Dermis microvascular lymphatic vessel endothelial cell (primary cell): ENCODE results near the gene GARIN5A. TPM values are rescaled to one million over a fixed set of nuclear protein-coding genes. Genes with fewer than 3 reads are reported as not detected.
A peak's percentile ranks its signal among the peaks of the same experiment; 100 is the strongest.
"Not testable (repeated sequence)": the region's sequence is repeated elsewhere in the genome, so short reads cannot be mapped to it uniquely, and the experiment has no call there.

ENCODE experiments used
- DNase-seq, 2 donors: peaks; one replicate each; pipeline versions ENCODE4 v3.0.0 to v3.0.0-alpha.2; 2010; ENCODE audit warnings: low read depth in 2 of 2
- total RNA-seq: library from RNA; depleted of rRNA; stranded (reverse); fragments of >200 nt; gene quantifications from 2 replicates; pipeline ENCODE4 v1.2.1, GENCODE V29; 2014

The GARIN5A gene
- total RNA-seq, 1 donor from 2014 or later, result 0.13 TPM

GRCh38 chr19:50465000-50465399 lies 11.6 kb downstream of the GARIN5A start:
- no peak for DNase-seq

DNA sequence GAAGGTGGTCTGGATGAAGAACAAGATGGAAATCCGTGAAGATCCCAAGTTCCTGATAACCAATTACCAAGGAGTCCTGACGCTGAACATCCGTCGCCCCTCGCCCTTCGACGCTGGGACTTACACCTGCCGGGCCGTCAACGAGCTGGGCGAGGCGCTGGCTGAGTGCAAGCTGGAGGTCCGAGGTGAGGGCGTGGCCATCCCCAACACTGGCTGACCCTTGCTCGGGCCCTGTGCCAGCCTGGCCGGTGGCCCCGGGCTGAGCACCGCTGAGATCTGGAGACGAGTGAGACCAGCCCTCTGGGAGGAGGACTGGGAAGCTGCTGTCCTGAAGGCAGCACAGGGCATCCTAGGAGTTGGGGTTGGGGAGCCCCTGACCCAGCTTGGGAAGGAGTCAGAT lies 12.3 kb downstream of the GARIN5A start:
- no peak for DNase-seq

GRCh38 chr19:50462970-50463369 lies 13.7 kb downstream of the GARIN5A start:
- no peak for DNase-seq

DNA sequence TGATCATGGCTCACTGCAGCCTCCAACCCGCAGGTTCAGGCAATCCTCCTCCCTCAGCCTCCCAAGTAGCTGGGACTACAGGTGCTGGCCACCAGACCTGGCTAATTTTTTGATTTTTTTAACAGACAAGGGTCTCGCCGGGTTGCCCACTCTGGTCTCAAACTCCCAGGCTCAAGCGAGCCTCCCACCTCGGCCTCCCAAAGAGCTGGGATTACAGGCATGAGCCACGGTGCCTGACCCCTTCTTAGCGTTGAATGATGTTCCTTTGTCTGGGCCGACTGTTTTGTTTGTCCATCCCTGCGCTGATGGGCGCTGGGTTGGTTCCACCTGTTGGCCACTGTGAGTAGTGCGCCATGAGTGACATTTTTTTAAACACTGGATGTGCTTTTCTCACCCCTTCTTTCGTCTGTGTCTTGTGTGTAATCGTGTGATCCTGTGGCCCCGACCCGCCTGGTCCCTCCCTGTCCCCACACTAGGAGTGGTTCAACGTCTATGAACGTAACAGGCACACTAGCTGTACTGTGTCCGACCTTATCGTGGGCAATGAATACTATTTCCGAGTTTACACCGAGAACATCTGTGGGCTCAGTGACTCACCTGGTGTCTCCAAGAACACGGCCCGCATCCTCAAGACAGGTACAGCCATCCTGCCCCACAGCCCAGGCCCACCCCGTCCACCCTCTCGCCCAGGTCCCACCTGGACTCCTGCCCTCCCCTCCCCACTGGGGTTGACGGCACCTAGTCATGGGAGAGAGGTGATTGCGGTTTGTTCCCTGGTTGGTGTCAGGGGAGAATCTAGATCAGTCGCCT lies 15.4 kb downstream of the GARIN5A start:
- DNase-seq, result peak; percentile 48 to 70

GRCh38 chr19:50460161-50460765 lies 16.4 kb downstream of the GARIN5A start:
- no peak for DNase-seq

- DNase-seq, result no peak
These were observed 17.0 kb downstream of the GARIN5A start for GRCh38 chr19:50459638-50460037.

DNA sequence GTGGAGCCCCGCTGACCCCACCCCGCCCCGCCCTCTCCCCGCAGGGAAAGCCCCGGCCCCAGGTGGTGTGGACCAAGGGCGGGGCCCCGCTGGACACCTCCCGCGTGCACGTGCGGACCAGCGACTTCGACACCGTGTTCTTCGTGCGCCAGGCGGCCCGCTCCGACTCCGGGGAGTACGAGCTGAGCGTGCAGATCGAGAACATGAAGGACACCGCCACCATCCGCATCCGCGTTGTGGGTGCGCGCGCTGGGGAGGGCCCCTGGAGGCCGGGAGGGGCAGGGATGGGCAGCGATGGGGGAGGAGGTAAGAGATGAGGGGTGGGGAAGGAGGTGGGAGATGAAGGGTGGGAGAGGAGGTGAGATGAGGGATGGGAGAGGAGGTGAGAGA lies 17.6 kb downstream of the GARIN5A start:
- no peak for DNase-seq

DNA sequence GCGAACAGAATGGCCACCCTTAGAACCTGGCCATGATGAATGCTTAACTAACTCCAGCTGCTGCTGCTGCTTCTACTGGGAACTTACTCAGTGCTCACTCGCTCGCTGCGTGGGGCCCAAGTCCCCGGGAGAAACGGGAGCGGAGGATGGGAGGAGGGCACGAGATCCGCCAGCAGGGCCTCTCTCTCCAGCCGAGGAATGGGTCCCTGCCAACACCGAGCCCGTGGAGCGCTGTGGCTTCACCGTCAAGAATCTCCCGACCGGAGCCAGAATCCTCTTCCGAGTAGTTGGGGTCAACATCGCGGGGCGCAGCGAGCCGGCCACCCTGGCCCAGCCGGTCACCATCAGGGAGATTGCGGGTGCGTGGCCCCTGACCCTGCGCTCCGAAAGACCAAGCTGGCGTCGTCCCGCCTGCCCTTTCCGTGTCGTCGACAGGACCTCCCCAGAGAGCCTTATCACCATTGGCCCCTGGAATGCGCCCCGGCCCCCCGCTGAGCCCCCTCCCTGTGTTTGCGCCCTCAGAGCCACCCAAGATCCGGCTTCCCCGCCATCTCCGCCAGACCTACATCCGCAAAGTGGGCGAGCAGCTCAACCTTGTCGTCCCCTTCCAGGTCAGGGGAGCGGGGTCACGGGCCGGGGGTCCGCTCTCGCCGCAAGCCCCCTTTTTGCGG lies 18.1 kb downstream of the GARIN5A start:
- DNase-seq, result no peak

DNA sequence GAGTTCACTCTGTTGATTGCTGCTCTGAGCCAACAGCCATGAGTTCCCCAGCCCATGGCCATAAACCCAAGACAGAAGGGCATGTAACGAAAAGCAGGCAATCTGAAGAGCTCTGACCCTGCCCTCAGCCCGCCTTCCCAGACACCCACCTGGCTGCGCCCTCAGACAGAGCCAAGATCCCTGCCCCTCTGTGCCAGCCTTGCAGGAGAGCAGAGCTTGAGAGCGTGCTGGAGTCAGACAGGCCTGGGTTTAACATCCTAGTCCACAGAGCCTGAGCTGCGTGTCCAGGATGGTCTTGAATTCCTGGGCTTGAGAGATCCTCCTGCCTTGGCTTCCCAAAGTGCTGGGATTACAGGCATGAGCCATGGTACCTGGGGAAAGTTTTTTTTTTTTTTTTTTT lies 19.3 kb downstream of the GARIN5A start:
- no peak for DNase-seq

DNA sequence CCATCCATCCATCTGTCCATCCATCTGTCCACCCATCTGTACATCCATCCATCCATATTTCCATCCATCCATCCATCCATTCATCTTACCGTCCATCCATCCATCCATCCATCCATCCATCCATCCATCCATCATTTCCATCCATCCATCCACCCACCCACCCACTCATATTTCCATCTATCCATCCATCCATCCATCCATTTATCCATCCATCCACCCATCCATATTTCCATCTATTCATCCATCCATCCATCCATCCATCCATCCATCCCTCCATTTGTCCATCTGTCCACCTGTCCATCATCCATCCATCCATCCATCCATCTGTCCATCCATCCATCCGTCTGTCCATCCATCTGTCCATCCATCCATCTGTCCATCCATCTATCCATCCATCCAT lies 20.7 kb downstream of the GARIN5A start:
- no peak for DNase-seq

GRCh38 chr19:50453243-50453642 lies 23.4 kb downstream of the GARIN5A start:
- no peak for DNase-seq

- DNase-seq, result no peak
These were observed 25.5 kb downstream of the GARIN5A start for GRCh38 chr19:50451223-50451534.

DNA sequence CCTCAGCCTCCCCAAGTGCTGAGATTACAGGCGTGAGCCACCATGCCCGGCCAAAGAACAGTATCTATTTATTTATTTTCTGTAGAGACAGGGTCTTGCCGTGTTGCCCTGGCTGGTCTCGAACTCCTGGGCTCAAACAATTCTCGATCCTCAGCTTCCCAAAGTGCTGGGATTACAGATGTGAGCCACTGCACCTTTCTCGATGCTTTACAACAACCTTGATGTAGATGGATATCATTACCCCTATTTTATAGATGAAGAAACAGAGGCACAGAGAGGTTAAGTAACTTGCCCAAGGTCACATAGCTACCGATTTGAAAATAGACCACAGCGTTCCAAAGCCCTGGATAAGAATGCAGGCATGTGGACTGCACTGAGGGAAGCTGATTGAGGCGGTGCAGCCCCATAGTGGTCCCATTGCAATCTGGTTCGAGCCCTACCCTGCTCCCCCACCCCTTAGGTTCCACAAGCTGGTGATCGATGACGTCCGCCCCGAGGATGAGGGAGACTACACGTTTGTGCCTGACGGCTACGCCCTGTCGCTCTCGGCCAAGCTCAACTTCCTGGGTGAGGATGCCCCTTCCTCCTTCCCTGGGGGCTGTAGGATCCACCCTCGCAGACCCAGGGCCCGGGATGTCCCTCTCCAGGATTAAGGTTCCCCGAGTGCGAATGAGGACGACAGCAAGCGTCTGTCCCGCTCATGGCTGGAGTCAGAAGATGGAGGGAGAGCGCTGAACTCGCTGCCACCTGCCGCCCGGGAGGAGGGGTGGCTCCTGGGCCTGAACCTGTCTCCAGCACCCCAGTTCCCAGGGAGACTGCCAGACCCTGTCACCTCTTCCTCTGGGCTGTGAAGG lies 26.1 kb downstream of the GARIN5A start:
- no peak for DNase-seq

GRCh38 chr19:50449236-50449899 lies 27.3 kb downstream of the GARIN5A start:
- no peak for DNase-seq

DNA sequence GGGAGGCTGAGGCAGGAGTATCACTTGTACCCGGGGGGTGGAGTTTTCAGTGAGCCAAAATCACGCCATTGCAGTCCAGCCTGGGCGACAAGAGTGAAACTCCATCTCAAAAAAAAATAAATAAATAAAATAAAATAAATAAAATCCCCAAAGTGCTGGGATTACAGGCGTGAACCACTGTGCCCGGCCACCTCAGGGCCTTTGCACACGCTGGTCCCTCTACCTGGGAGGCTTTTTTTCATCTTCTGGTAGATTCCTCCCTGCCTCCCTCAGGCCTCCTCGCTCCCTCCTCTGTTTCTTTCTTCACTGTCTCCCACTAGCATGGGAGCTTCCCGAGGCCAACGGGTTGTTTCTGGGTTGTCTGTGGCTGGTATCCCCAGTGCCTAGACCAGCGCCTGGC lies 28.9 kb downstream of the GARIN5A start:
- DNase-seq, result no peak

GRCh38 chr19:50447053-50447452 lies 29.6 kb downstream of the GARIN5A start:
- no peak for DNase-seq

DNA sequence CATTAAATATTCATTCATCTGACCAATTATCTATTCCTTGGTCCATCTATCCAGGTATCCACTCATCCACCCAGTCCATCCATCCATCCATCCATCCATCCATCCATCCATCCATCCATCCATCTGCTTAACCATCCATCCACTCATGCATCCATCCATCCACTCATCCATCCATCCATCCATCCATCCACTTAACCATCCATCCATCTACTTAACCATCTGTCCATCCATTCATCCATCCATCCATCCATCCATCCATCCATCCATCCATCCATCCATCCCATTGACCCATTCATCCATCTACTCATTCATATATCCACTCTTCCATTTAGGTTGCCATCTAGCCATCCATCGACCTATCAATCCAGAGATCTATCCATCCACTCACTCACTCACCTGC lies 32.6 kb downstream of the GARIN5A start:
- no peak for DNase-seq

DNA sequence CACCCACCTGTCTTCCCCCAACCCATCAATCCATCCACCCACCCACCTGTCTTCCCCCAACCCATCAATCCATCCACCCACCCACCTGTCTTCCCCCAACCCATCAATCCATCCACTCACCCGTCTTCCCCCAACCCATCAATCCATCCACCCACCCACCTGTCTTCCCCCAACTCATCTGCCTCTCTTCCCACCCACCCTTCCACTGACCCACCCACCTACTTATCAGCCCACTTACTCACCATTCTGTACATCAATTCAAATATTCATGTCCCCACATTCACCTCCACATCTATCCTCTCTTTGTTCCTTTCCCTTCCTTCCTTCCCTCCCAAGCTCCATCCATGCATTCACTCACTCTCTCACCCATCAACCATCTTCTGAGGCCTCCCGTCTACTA lies 37.5 kb downstream of the GARIN5A start:
- not testable (repeated sequence) for DNase-seq

GRCh38 chr19:50437862-50438449 lies 38.7 kb downstream of the GARIN5A start:
- no peak for DNase-seq

DNA sequence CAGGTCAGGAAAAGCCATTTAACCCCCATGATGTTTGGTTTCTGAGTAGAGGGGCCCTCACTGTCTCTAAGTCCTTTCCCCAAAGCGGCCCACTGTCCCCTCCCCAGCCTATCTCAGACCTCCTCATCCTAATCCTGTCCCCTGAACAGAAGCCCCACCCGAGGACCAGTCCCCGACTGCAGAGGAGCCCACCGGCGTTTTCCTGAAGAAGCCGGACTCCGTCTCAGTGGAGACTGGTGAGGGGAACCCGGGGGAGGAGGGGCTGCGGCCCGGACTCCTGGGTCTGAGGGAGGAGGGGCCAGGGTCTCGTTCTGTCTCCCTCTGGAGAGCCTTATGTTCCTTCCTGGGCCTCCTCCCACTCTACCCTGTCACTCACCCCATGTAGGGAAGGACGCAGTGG lies 41.0 kb downstream of the GARIN5A start:
- no peak for DNase-seq

DNA sequence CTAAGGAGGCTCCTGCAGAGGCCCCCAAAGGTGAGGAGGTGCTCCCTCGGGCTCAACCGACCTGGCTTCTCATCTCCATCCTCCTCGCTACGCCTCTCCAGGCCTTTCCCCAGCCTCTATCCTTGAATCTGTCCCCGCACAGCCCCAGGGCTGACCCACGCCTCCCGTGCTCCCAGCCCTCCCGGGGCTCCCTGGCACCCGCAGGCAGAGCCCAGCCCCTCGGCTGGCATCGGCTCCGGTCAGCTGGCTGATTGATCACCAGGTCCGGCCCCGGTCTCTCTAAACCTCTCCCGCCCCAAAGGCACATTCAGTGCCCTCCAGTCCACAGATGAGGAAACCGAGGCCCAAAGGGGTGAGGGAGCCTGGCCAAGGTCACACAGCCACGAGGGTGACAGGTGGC lies 41.4 kb downstream of the GARIN5A start:
- no peak for DNase-seq
